HPDE6-E6E7 (cell line): Measurements from ENCODE around the gene CXCL16.

Experiments
- DNase-seq: peaks from one replicate; pipeline ENCODE4 v3.0.0; 2011; ENCODE audit warnings: missing footprints; ENCODE audit errors: extremely low spot score

The CXCL16 gene

DNA sequence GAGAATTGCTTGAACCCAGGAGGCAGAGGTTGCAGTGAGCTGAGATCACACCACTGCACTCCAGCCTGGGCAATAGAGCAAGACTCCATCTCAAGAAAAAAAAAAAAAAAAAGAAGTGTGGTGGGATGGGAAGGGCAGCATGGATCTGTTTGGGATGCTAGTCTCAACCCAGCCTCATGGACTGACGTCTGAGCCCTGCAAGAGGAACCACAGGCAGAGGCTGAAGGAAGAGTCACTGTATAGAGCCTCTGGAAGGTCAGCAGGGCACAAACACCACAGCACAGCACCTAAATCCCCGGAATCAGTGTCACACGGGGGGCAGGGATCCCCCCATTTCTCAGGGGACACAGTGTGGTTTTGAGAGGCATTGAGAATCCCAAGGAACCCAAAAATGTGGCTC lies 10.9 kb upstream of the CXCL16 start:
- no peak for DNase-seq

DNA sequence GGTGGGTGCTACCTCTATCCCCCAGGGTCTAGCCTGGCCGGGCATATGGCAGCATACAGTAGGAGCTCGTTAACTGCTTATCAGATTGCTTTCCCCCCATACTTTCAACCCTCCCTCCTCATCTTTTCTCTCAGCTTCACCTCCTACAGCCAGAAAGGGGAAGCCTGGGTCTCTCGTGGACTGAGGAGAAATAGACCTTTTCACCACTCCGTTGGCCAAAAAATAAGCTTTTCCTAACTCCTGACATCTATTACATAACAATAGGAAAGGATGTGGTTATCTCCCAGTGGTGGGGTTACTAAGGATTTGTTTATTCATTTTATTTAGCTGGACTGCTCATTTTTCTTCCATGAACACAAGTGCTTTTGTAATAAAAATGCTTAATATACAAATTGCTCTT lies 9.0 kb upstream of the CXCL16 start:
- DNase-seq = no peak

GRCh38 chr17:4747847-4748246 lies 8.1 kb upstream of the CXCL16 start:
- DNase-seq = no peak

DNA sequence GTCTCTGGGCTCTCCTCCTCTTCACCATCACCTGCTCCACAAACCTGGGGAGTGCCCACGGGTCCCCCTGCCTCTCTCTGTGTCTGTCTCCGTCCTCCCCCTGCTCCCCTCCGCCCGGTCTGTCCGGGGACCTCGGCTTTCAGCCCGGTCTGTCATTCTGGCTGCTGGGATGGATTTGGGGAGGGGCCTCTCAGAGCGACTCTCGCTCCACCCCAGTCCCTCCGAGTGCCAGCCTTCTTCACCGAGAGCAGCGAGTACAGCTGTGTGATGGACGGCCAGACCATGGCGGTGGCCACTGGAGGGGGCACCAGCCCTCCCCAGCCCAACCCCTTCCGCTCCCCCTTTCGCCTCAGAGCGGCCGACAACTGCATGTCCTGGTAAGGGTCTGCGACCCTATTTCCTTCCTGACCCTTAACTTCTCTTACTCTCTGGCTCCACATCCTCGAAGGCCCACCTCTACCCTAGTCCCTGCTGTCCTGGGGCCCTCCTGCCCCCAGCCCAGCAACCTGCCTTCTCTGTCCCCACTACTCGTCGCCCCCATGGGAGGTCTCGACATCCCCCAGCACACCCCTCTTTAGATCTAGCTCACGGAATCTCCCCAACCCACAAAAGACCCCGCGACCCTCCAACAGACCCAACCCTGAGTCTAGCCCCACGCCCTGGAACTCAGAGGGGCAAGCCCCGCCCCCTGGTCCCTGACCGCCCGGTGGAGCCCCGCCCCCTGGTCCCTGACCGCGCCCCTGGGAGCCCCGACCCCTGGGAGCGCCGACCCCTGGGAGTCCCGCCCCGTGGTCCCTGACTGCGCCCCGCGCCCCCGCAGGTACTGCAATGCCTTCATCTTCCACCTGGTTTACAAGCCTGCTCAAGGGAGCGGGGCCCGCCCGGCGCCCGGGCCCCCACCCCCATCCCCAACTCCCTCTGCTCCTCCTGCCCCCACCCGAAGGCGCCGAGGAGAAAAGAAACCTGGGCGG lies 5.6 kb upstream of the CXCL16 start:
- DNase-seq = no peak

GRCh38 chr17:4743898-4744297 lies 4.2 kb upstream of the CXCL16 start:
- no peak for DNase-seq

GRCh38 chr17:4743216-4743615 lies 3.5 kb upstream of the CXCL16 start:
- no peak for DNase-seq

GRCh38 chr17:4742629-4743028 lies 2.9 kb upstream of the CXCL16 start:
- no peak for DNase-seq

- no peak for DNase-seq
Measured at GRCh38 chr17:4742133-4742532, 2.4 kb upstream of the CXCL16 start.

GRCh38 chr17:4741544-4741943 lies 1.8 kb upstream of the CXCL16 start:
- DNase-seq = no peak

- no peak for DNase-seq
Measured at GRCh38 chr17:4740584-4740983, 856 bp upstream of the CXCL16 start.

- no peak for DNase-seq
Measured at GRCh38 chr17:4740025-4740351, 260 bp upstream of the CXCL16 start.

- DNase-seq = peak; percentile 74
Measured at GRCh38 chr17:4738136-4739121, 1.3 kb downstream of the CXCL16 start.

GRCh38 chr17:4735876-4736651 lies 3.7 kb downstream of the CXCL16 start:
- DNase-seq = no peak

- no peak for DNase-seq
Measured at GRCh38 chr17:4734857-4735475, 4.8 kb downstream of the CXCL16 start.

DNA sequence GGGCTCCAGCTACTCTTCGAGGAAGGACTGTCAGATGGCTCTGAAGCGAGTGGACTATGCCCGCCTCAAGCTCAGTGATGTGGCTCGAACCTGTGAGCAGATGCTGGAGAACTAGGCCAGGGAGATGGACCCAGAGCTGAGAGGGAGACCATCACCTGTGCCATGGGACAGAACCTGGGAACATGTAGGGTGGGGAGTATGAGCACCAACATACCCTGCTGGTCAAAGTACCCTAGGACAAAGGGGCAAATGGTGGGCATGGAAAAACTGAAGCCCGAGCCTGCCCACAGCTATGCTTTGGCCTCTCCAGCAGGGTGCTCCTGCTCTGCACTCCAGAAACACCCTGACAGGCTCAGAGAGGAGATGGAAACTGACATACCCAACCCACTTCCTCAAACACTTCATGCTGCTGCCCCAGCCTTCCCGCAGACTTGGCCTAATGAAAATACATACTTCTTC lies 6.6 kb downstream of the CXCL16 start:
- no peak for DNase-seq

- no peak for DNase-seq
Measured at GRCh38 chr17:4728124-4728523, 11.6 kb downstream of the CXCL16 start.

GRCh38 chr17:4725646-4726310 lies 13.9 kb downstream of the CXCL16 start:
- no peak for DNase-seq

GRCh38 chr17:4724650-4725049 lies 15.1 kb downstream of the CXCL16 start:
- DNase-seq = no peak

GRCh38 chr17:4722678-4723240 lies 17.0 kb downstream of the CXCL16 start:
- DNase-seq = no peak
